Spleen (tissue), 11 donors: ENCODE measurements around the gene KCTD4. TPM values are rescaled to one million over a fixed set of nuclear protein-coding genes. Genes with fewer than 3 reads are reported as not detected.

ENCODE experiments used
- DNase-seq: peaks from one replicate; pipeline ENCODE4 v3.0.0-alpha.2; 2020
- H3K27ac ChIP-seq, 8 donors: fragments of 200-600 bp; sonication (generic) in 7 of 8; 1 replicate in 4 of 8; 2 replicates in 4 of 8; pipeline versions ENCODE4 v1.5.0 to v1.8.0; 2016 to 2021; ENCODE audit warnings: inconsistent platforms in 4 of 8, mild to moderate bottlenecking in 4 of 8, moderate library complexity in 1 of 8
- H3K27me3 ChIP-seq, 7 donors: fragments of 200-600 bp; sonication (generic) in 6 of 7; replicated peaks in 1 of 7; 1 replicate in 4 of 7; 2 replicates in 3 of 7; pipeline versions ENCODE4 v1.5.0 to v1.8.0; 2016 to 2021; ENCODE audit warnings: inconsistent platforms in 3 of 7, mild to moderate bottlenecking in 1 of 7
- H3K36me3 ChIP-seq, 6 donors: fragments of 200-600 bp; sonication (generic) in 5 of 6; 1 replicate in 4 of 6; 2 replicates in 2 of 6; pipeline versions ENCODE4 v1.5.0 to v1.8.0; 2016 to 2021; ENCODE audit warnings: inconsistent platforms in 2 of 6
- H3K4me1 ChIP-seq, 6 donors: fragments of 200-600 bp; sonication (generic) in 5 of 6; 1 replicate in 3 of 6; 2 replicates in 3 of 6; pipeline versions ENCODE4 v1.5.0 to v1.8.0; 2016 to 2021; ENCODE audit warnings: inconsistent platforms in 3 of 6
- H3K4me3 ChIP-seq, 8 donors: fragments of 200-600 bp; sonication (generic) in 7 of 8; 1 replicate in 4 of 8; 2 replicates in 4 of 8; pipeline versions ENCODE4 v1.5.0 to v1.8.0; 2016 to 2021; ENCODE audit warnings: inconsistent platforms in 4 of 8, mild to moderate bottlenecking in 4 of 8, moderate library complexity in 2 of 8
- H3K9me3 ChIP-seq, 8 donors: fragments of 200-600 bp; sonication (generic) in 7 of 8; 1 replicate in 4 of 8; 2 replicates in 4 of 8; pipeline versions ENCODE4 v1.5.0 to v1.8.0; 2016 to 2021; ENCODE audit warnings: inconsistent platforms in 4 of 8
- CTCF ChIP-seq, 11 experiments: fragments of 200-600 bp in 7 of 11; fragments of 450-650 bp in 4 of 11; sonication (generic) in 4 of 11; IDR thresholded peaks in 8 of 11; conservative IDR thresholded peaks in 3 of 11; 1 replicate in 7 of 11; 2 replicates in 4 of 11; pipeline versions ENCODE4 v1.4.0 to v1.8.0; 2016 to 2021; ENCODE audit warnings: antibody characterized with exemption in 11 of 11, inconsistent platforms in 4 of 11, mild to moderate bottlenecking in 1 of 11
- POLR2A ChIP-seq, 3 donors: fragments of 450-650 bp; IDR thresholded peaks; one replicate each; pipeline ENCODE4 v1.5.1; 2017; ENCODE audit warnings: antibody characterized with exemption in 3 of 3, mild to moderate bottlenecking in 1 of 3
- POLR2AphosphoS5 ChIP-seq, 3 donors: sonication (generic); formaldehyde crosslinking; IDR thresholded peaks; one replicate each; pipeline ENCODE4 v1.5.1; 2017; ENCODE audit warnings: antibody characterized with exemption in 3 of 3
- WGBS, 5 donors: extraction: QIAGEN DNeasy Blood & Tissue Kit in 3 of 5; methylation state at CpG; one replicate each; pipeline versions ENCODE4 v1.1.5 to v1.1.7; 2013 to 2018; 5-methylcytosine and 5-hydroxymethylcytosine counted together
- intact Hi-C: fragments of 100-400 bp; cut with DNase I; formaldehyde crosslinking; loops from one replicate; pipeline ENCODE4 v1.15.0; 2023; ENCODE audit warnings: low total_unique reads
- polyA plus RNA-seq, 3 donors: library from polyadenylated mRNA; stranded (reverse); fragments of 200-250 nt; gene quantifications; one replicate each; pipeline ENCODE4 v1.2.1, GENCODE V29; 2013
- total RNA-seq, 7 donors: library from RNA; depleted of rRNA in 3 of 7; stranded (reverse); fragments of >200 nt in 3 of 7; fragmentation: NEBNext Ultra II Directional in 4 of 7; extraction: Animal tissue kit (Norgen Biotek cat#: 25700) in 4 of 7; gene quantifications; one replicate each; pipeline versions ENCODE4 v1.1.0 to v1.2.1, GENCODE V29; 2016 to 2021
- donor health status: healthy with polysubstance abuse.
- donor health status: DM: no; HTN: no; CAD: no; lungs with moderate emphysema.
- donor health status: DM: no; HTN: no; CAD: no.
- donor health status: Bipolar disorder and iron deficiency.
- donor health status: healthy.
- donor health status: DM: no; HTN: no; CAD: no.
- donor health status: DM: yes; HTN: yes; CAD: no.

KCTD4 gene
- total and polyA plus RNA-seq, 10 donors, result 0.10 TPM; not detected in 9

GRCh38 chr13:45209229-45209628 is 8.4 kb upstream of the KCTD4 start:
- H3K4me3 ChIP-seq, result no peak overlapping the region
- no peaks in the 10 kb centered on the region for H3K9me3 ChIP-seq
- intact Hi-C loops, result no loop called here
- TF ChIP-seq POLR2AphosphoS5 (IDR thresholded peaks at IDR 0.05), result no peak
- TF ChIP-seq CTCF (IDR thresholded peaks at IDR 0.05 in 8 of 11, conservative IDR thresholded peaks at IDR 0.05 in 3 of 11), result no peak
- TF ChIP-seq POLR2A (IDR thresholded peaks at IDR 0.05), result no peak
- no peaks in the 10 kb centered on the region for H3K4me1 ChIP-seq
- DNase-seq, result no peak
- H3K27ac ChIP-seq, result no peak overlapping the region
- H3K27me3 ChIP-seq, result no peaks in the 10 kb centered on the region
- H3K36me3 ChIP-seq, result peaks cover 0 to 34% (median 11%) of the 10 kb centered on the region in 6 donors

DNA sequence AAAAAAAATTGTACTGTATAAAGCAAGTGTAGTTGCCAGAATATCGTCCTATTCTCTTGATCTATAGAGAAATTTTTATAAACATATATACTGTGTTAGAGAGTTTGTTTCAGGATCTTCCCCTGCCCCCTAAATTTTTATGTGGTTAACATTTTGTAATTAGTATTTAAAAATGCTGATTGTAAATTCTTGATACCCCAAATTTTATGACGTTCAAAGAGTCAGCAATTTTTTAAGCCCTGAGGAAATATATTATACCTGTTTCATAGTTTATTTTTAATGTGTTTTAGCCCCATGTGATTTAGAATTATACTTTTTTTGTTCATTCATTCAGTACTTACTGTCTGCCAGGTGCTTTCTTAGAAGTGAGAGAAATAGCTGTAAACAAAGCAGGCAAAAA is 7.3 kb upstream of the KCTD4 start:
- H3K27me3 ChIP-seq, result no peaks in the 10 kb centered on the region
- DNase-seq, result no peak
- no peaks in the 10 kb centered on the region for H3K9me3 ChIP-seq
- WGBS, 5 donors, result 45 to 93% (median 72%) methylated on average over 2 of the region's 2 CpGs
- H3K27ac ChIP-seq, result no peak overlapping the region
- intact Hi-C loops, result no loop called here
- TF ChIP-seq POLR2A (IDR thresholded peaks at IDR 0.05) (no peak), POLR2AphosphoS5 (IDR thresholded peaks at IDR 0.05) (no peak), CTCF (IDR thresholded peaks at IDR 0.05 in 8 of 11, conservative IDR thresholded peaks at IDR 0.05 in 3 of 11) (no peak)
- no peak overlapping the region for H3K4me3 ChIP-seq
- peaks cover 0 to 34% (median 11%) of the 10 kb centered on the region in 6 donors for H3K36me3 ChIP-seq
- H3K4me1 ChIP-seq, result no peaks in the 10 kb centered on the region

- Histone ChIP-seq H3K9me3 (no peaks in the 10 kb centered on the region), H3K4me1 (no peaks in the 10 kb centered on the region), H3K36me3 (peaks cover 0 to 39% (median 11%) of the 10 kb centered on the region in 6 donors), H3K27me3 (no peaks in the 10 kb centered on the region), H3K4me3 (no peak overlapping the region), H3K27ac (no peak overlapping the region)
- 90 to 96% (median 92%) methylated on average over 4 of the region's 4 CpGs for WGBS, 5 donors
- TF ChIP-seq POLR2AphosphoS5 (IDR thresholded peaks at IDR 0.05) (no peak), CTCF (IDR thresholded peaks at IDR 0.05 in 8 of 11, conservative IDR thresholded peaks at IDR 0.05 in 3 of 11) (no peak), POLR2A (IDR thresholded peaks at IDR 0.05) (no peak)
- intact Hi-C loops, result no loop called here
- no peak for DNase-seq
These were observed 6.5 kb upstream of the KCTD4 start for GRCh38 chr13:45207319-45207718.

GRCh38 chr13:45206340-45206739 is 5.5 kb upstream of the KCTD4 start:
- H3K36me3 ChIP-seq, result peaks cover 0 to 47% (median 11%) of the 10 kb centered on the region in 6 donors
- DNase-seq, result no peak
- no peaks in the 10 kb centered on the region for H3K27me3 ChIP-seq
- H3K27ac ChIP-seq, result no peak overlapping the region
- TF ChIP-seq POLR2AphosphoS5 (IDR thresholded peaks at IDR 0.05), result no peak
- H3K4me1 ChIP-seq, result no peaks in the 10 kb centered on the region
- H3K9me3 ChIP-seq, result no peaks in the 10 kb centered on the region
- intact Hi-C loops, result no loop called here
- no peak overlapping the region for H3K4me3 ChIP-seq

DNA sequence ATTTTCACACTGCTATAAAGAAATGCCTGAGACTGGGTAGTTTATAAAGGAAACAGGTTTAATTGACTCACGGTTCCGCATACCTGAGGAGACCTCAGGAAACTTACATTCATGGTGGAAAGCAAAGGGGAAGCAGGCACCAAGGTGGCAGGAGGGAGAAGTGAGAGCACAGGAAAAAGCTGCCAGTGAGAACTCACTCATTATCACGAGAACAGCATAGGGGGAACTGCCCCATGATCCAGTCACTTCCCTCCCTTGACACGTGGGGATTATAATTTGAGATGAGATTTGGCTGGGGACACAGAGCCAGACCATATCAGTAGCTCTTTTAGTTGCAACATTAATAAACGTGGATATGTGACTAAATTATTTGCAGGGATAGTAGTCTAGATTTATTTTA is 4.3 kb upstream of the KCTD4 start:
- TF ChIP-seq POLR2AphosphoS5 (IDR thresholded peaks at IDR 0.05) (no peak), POLR2A (IDR thresholded peaks at IDR 0.05) (no peak), CTCF (IDR thresholded peaks at IDR 0.05 in 8 of 11, conservative IDR thresholded peaks at IDR 0.05 in 3 of 11) (no peak)
- Histone ChIP-seq H3K27me3 (no peaks in the 10 kb centered on the region), H3K4me3 (no peak overlapping the region), H3K9me3 (no peaks in the 10 kb centered on the region), H3K4me1 (peaks cover 0 to 4% (median 0%) of the 10 kb centered on the region in 6 donors), H3K36me3 (peaks cover 0 to 49% (median 11%) of the 10 kb centered on the region in 6 donors), H3K27ac (no peak overlapping the region)
- no peak for DNase-seq
- intact Hi-C loops, result no loop called here
- WGBS, 5 donors, result 62 to 79% (median 66%) methylated on average over 5 of the region's 5 CpGs
